Measurements from ENCODE around the gene IFRD1.

The IFRD1 gene

GRCh38 chr7:112520787-112521186, 70.5 kb downstream of the IFRD1 start:
- no peak for DNase-seq

GRCh38 chr7:112521942-112522341, 71.7 kb downstream of the IFRD1 start:
- no peak for DNase-seq

GRCh38 chr7:112523871-112524270, 73.6 kb downstream of the IFRD1 start:
- DNase-seq = no peak
